ENCODE results near the gene HRG.

GRCh38 chr3:186617036-186617946, 48.5 kb upstream of the HRG start:
- TF ChIP-seq CTCF (IDR thresholded peaks at IDR 0.05 in 4 of 5, conservative IDR thresholded peaks at IDR 0.05 in 1 of 5), result peak; percentile 39 to 86 (median 65)
- TF ChIP-seq POLR2A (IDR thresholded peaks at IDR 0.05), result no peak
